GM18526 (cell line): ENCODE data around the gene COL5A1.

Source experiments
- POLR2A ChIP-seq: IDR thresholded peaks from 3 replicates; pipeline ENCODE4 v1.6.1; 2011; ENCODE audit not compliant: insufficient read length; ENCODE audit errors: extremely low read depth

COL5A1 gene

GRCh38 chr9:134629061-134629585, 12.5 kb upstream of the COL5A1 start:
- TF ChIP-seq POLR2A = no peak

- TF ChIP-seq POLR2A = no peak
Observed at GRCh38 chr9:134629586-134630392, 11.8 kb upstream of the COL5A1 start.

GRCh38 chr9:134630393-134630790, 11.2 kb upstream of the COL5A1 start:
- TF ChIP-seq POLR2A = no peak

- TF ChIP-seq POLR2A = no peak
Observed at GRCh38 chr9:134630861-134631260, 10.7 kb upstream of the COL5A1 start.

GRCh38 chr9:134631881-134632280, 9.7 kb upstream of the COL5A1 start:
- TF ChIP-seq POLR2A = no peak

- TF ChIP-seq POLR2A = no peak
Observed at GRCh38 chr9:134632329-134632728, 9.3 kb upstream of the COL5A1 start.

- TF ChIP-seq POLR2A = no peak
Observed at GRCh38 chr9:134633362-134634142, 8.1 kb upstream of the COL5A1 start.

- no peak for TF ChIP-seq POLR2A
Observed at GRCh38 chr9:134634176-134634575, 7.4 kb upstream of the COL5A1 start.

- TF ChIP-seq POLR2A = no peak
Observed at GRCh38 chr9:134634667-134635230, 6.9 kb upstream of the COL5A1 start.

GRCh38 chr9:134635351-134636148, 6.1 kb upstream of the COL5A1 start:
- no peak for TF ChIP-seq POLR2A

GRCh38 chr9:134636149-134636507, 5.5 kb upstream of the COL5A1 start:
- no peak for TF ChIP-seq POLR2A

GRCh38 chr9:134637241-134637640, 4.4 kb upstream of the COL5A1 start:
- TF ChIP-seq POLR2A = no peak

GRCh38 chr9:134637696-134638501, 3.7 kb upstream of the COL5A1 start:
- TF ChIP-seq POLR2A = no peak

GRCh38 chr9:134638502-134639090, 3.0 kb upstream of the COL5A1 start:
- TF ChIP-seq POLR2A = no peak
